Measurements from ENCODE around the gene CAPZA2. TPM values are rescaled to one million over a fixed set of nuclear protein-coding genes. Genes with fewer than 3 reads are reported as not detected.

CAPZA2 gene
- polyA plus RNA-seq, 3 donors = 67.0 to 807 (median 672) TPM

DNA sequence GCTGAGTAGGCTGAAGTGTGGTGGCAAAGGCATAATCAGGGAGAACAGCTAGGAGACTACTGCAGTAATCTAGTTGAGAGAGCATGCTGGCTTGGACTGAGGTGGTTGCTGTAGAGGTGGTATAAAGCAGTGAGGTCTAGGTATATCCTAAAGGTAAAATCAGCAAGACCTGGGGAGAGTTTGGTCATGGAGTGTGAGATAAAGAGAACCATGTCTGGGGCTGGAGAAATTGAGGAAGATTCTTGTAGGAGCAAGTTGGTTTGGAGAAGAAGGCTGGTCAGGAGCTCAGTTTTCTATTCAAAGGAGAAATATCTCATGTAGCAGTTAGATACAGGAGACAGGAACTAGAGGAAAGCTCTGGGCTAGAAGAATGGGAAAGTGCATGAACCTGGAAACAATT lies 58.0 kb downstream of the CAPZA2 start:
- DNase-seq = no peak
- Histone ChIP-seq H3K4me1 (ENCODE audit: control insufficient read depth in 1 of 2, insufficient read depth in 2 of 2, low read length in 2 of 2) (no peaks in the 10 kb centered on the region), H3K4me2 (replicated peaks; ENCODE audit: extremely low read depth, low read length, poor library complexity, severe bottlenecking) (no peak overlapping the region), H3K9ac (ENCODE audit: insufficient read depth, low read length, poor library complexity, severe bottlenecking) (no peak overlapping the region), H3K79me2 (ENCODE audit: insufficient read depth, low read length) (no peaks in the 10 kb centered on the region), H3K9me3 (replicated peaks in 1 of 2; ENCODE audit: control insufficient read depth in 1 of 2, insufficient read depth in 1 of 2, low read length in 2 of 2) (no peaks in the 10 kb centered on the region), H3K27ac (ENCODE audit: low read depth in 1 of 2, low read length in 2 of 2) (no peak overlapping the region), H2AFZ (ENCODE audit: insufficient read depth, low read depth, low read length, poor library complexity, severe bottlenecking) (no peak overlapping the region), H3K36me3 (replicated peaks in 1 of 2; ENCODE audit: control insufficient read depth in 1 of 2, insufficient read depth in 2 of 2, low read length in 2 of 2) (peaks cover 38 to 47% of the 10 kb centered on the region in 2 donors), H3K4me3 (replicated peaks in 1 of 3; ENCODE audit: low read depth in 2 of 3, low read length in 3 of 3) (no peak overlapping the region), H4K20me1 (ENCODE audit: insufficient read depth, low read length) (peaks cover 56% of the 10 kb centered on the region), H3K27me3 (ENCODE audit: control insufficient read depth in 2 of 2, insufficient read depth in 2 of 2, low read length in 2 of 2) (no peaks in the 10 kb centered on the region)
- TF ChIP-seq, protein P1, sequence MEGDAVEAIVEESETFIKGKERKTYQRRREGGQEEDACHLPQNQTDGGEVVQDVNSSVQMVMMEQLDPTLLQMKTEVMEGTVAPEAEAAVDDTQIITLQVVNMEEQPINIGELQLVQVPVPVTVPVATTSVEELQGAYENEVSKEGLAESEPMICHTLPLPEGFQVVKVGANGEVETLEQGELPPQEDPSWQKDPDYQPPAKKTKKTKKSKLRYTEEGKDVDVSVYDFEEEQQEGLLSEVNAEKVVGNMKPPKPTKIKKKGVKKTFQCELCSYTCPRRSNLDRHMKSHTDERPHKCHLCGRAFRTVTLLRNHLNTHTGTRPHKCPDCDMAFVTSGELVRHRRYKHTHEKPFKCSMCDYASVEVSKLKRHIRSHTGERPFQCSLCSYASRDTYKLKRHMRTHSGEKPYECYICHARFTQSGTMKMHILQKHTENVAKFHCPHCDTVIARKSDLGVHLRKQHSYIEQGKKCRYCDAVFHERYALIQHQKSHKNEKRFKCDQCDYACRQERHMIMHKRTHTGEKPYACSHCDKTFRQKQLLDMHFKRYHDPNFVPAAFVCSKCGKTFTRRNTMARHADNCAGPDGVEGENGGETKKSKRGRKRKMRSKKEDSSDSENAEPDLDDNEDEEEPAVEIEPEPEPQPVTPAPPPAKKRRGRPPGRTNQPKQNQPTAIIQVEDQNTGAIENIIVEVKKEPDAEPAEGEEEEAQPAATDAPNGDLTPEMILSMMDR (IDR thresholded peaks at IDR 0.05) = no peak
- intact Hi-C loops (cut with micrococcal nuclease) = no loop called here
- Mint-ChIP-seq H3K27me3 (ENCODE audit: low read depth in 3 of 3) (peaks cover 0 to 2% (median 1%) of the 10 kb centered on the region in 3 donors), H3K36me3 (peaks cover 40 to 51% of the 10 kb centered on the region in 2 donors), H3K9me3 (no peaks in the 10 kb centered on the region), H3K27ac (peak overlapping the region in 3 of 7 donors; percentile 3 to 41 (median 28)), H3K4me3 (no peak overlapping the region), H3K4me1 (peaks cover 2% of the 10 kb centered on the region)

DNA sequence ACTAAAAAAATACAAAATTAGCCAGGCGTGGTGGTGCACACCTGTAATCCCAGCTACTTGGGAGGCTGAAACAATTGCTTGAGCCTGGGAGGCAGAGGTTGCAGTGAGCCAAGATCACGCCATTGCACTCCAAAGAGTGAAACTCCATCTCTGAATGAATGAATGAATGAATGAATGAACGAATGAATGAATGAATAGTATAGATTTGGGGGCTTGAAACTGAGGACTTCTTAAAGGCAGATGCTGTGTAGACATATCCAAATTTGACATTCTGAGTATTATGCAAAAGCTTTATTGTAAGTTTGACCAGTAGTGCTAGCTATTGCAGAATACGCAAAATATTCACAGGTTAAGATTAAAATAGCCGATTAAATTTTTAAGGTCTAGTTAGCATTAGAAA lies 60.2 kb downstream of the CAPZA2 start:
- Histone ChIP-seq H2AFZ (ENCODE audit: insufficient read depth, low read depth, low read length, poor library complexity, severe bottlenecking) (no peak overlapping the region), H3K79me2 (ENCODE audit: insufficient read depth, low read length) (no peaks in the 10 kb centered on the region), H4K20me1 (ENCODE audit: insufficient read depth, low read length) (peaks cover 40% of the 10 kb centered on the region), H3K9ac (ENCODE audit: insufficient read depth, low read length, poor library complexity, severe bottlenecking) (no peak overlapping the region), H3K4me2 (replicated peaks; ENCODE audit: extremely low read depth, low read length, poor library complexity, severe bottlenecking) (no peak overlapping the region), H3K4me1 (ENCODE audit: control insufficient read depth in 1 of 2, insufficient read depth in 2 of 2, low read length in 2 of 2) (no peaks in the 10 kb centered on the region), H3K9me3 (replicated peaks in 1 of 2; ENCODE audit: control insufficient read depth in 1 of 2, insufficient read depth in 1 of 2, low read length in 2 of 2) (no peaks in the 10 kb centered on the region), H3K36me3 (replicated peaks in 1 of 2; ENCODE audit: control insufficient read depth in 1 of 2, insufficient read depth in 2 of 2, low read length in 2 of 2) (peaks cover 18 to 27% of the 10 kb centered on the region in 2 donors), H3K27me3 (ENCODE audit: control insufficient read depth in 2 of 2, insufficient read depth in 2 of 2, low read length in 2 of 2) (no peaks in the 10 kb centered on the region), H3K4me3 (replicated peaks in 1 of 3; ENCODE audit: low read depth in 2 of 3, low read length in 3 of 3) (no peak overlapping the region), H3K27ac (ENCODE audit: low read depth in 1 of 2, low read length in 2 of 2) (no peak overlapping the region)
- 91% methylated on average over 4 of the region's 5 CpGs for WGBS (ENCODE audit: insufficient coverage)
- Mint-ChIP-seq H3K9me3 (no peaks in the 10 kb centered on the region), H3K4me3 (no peak overlapping the region), H3K27ac (no peak overlapping the region), H3K27me3 (ENCODE audit: low read depth in 3 of 3) (peaks cover 0 to 4% (median 0%) of the 10 kb centered on the region in 3 donors), H3K36me3 (peaks cover 25 to 31% of the 10 kb centered on the region in 2 donors), H3K4me1 (peaks cover 5% of the 10 kb centered on the region)
- intact Hi-C loops (cut with micrococcal nuclease) = no loop called here
- TF ChIP-seq, protein P1 (IDR thresholded peaks at IDR 0.05) = no peak
- no peak for DNase-seq
